Measurements from ENCODE around the gene FSIP1.

FSIP1 gene

GRCh38 chr15:39642011-39642640, 140.5 kb downstream of the FSIP1 start:
- DNase-seq = no peak

GRCh38 chr15:39641191-39641889, 141.3 kb downstream of the FSIP1 start:
- no peak for DNase-seq

GRCh38 chr15:39640665-39641064, 142.0 kb downstream of the FSIP1 start:
- DNase-seq = no peak

- DNase-seq = no peak
Measured at GRCh38 chr15:39639037-39639436, 143.6 kb downstream of the FSIP1 start.

GRCh38 chr15:39638041-39638440, 144.6 kb downstream of the FSIP1 start:
- DNase-seq = no peak

- DNase-seq = peak in 1 of 2 experiments; percentile 27
Measured at GRCh38 chr15:39631357-39631756, 151.3 kb downstream of the FSIP1 start.

GRCh38 chr15:39629906-39630305, 152.7 kb downstream of the FSIP1 start:
- no peak for DNase-seq

GRCh38 chr15:39629371-39629770, 153.3 kb downstream of the FSIP1 start:
- DNase-seq = peak; percentile 65 to 71

- DNase-seq = no peak
Measured at GRCh38 chr15:39628546-39629257, 153.9 kb downstream of the FSIP1 start.

GRCh38 chr15:39628144-39628508, 154.5 kb downstream of the FSIP1 start:
- DNase-seq = no peak

- no peak for DNase-seq
Measured at GRCh38 chr15:39627451-39628143, 155.0 kb downstream of the FSIP1 start.

GRCh38 chr15:39625856-39626255, 156.8 kb downstream of the FSIP1 start:
- DNase-seq = no peak

GRCh38 chr15:39625451-39625850, 157.2 kb downstream of the FSIP1 start:
- no peak for DNase-seq

GRCh38 chr15:39624806-39625205, 157.8 kb downstream of the FSIP1 start:
- DNase-seq = peak; percentile 65 to 69

- DNase-seq = peak; percentile 42 to 54
Measured at GRCh38 chr15:39623529-39623931, 159.1 kb downstream of the FSIP1 start.

GRCh38 chr15:39622660-39623516, 159.8 kb downstream of the FSIP1 start:
- no peak for DNase-seq

- no peak for DNase-seq
Measured at GRCh38 chr15:39621976-39622375, 160.7 kb downstream of the FSIP1 start.

GRCh38 chr15:39621210-39621609, 161.4 kb downstream of the FSIP1 start:
- no peak for DNase-seq

- DNase-seq = no peak
Measured at GRCh38 chr15:39618063-39618823, 164.4 kb downstream of the FSIP1 start.

- DNase-seq = no peak
Measured at GRCh38 chr15:39616731-39617455, 165.7 kb downstream of the FSIP1 start.

GRCh38 chr15:39613861-39614260, 168.8 kb downstream of the FSIP1 start:
- DNase-seq = no peak
